Measurements from ENCODE around the gene KIF15.

GRCh38 chr3:44833394-44833793, 71.8 kb downstream of the KIF15 start:
- TF ChIP-seq CTCF (conservative IDR thresholded peaks at IDR 0.05; ENCODE audit: low read length) (no peak), EZH2phosphoT487 (IDR thresholded peaks at IDR 0.05; ENCODE audit: borderline replicate concordance) (no peak)
